NCI-H446 (cell line): ENCODE data around the gene CILP.
"Not testable (repeated sequence)": the region's sequence is repeated elsewhere in the genome, so short reads cannot be mapped to it uniquely, and the experiment has no call there.

ENCODE experiments used
- DNase-seq, 2 experiments: peaks; one replicate each; lab custom pipeline; 2025; lab: John Stamatoyannopoulos, UW

Gene CILP

GRCh38 chr15:65195548-65195923 is 15.7 kb downstream of the CILP start:
- no peak for DNase-seq

GRCh38 chr15:65194826-65195547 is 16.3 kb downstream of the CILP start:
- peak in 1 of 2 experiments; percentile 2 for DNase-seq

GRCh38 chr15:65192016-65192415 is 19.3 kb downstream of the CILP start:
- peak in 1 of 2 experiments; percentile 2 for DNase-seq

- peak; percentile 22 to 58 for DNase-seq
These were observed 22.1 kb downstream of the CILP start for GRCh38 chr15:65189102-65189740.

GRCh38 chr15:65188472-65188871 is 22.8 kb downstream of the CILP start:
- not testable (repeated sequence) for DNase-seq

GRCh38 chr15:65184868-65185717 is 26.2 kb downstream of the CILP start, which contains the start of gene CLPX:
TSS of gene CLPX (minus strand) at chr15:65185342. CDS start at chr15:65185153, 189 bp downstream.
- DNase-seq = peak; percentile 78 to 87

- peak in 1 of 2 experiments; percentile 26 for DNase-seq
These were observed 26.9 kb downstream of the CILP start for GRCh38 chr15:65184305-65184867.

- no peak for DNase-seq
These were observed 27.5 kb downstream of the CILP start for GRCh38 chr15:65183865-65184159.

- no peak for DNase-seq
These were observed 28.7 kb downstream of the CILP start for GRCh38 chr15:65182538-65182937.

- not testable (repeated sequence) for DNase-seq
These were observed 29.5 kb downstream of the CILP start for GRCh38 chr15:65181582-65182353.

GRCh38 chr15:65180167-65180566 is 31.1 kb downstream of the CILP start:
- DNase-seq = no peak

- no peak for DNase-seq
These were observed 33.4 kb downstream of the CILP start for GRCh38 chr15:65177901-65178300.

- DNase-seq = no peak
These were observed 35.2 kb downstream of the CILP start for GRCh38 chr15:65176056-65176455.

GRCh38 chr15:65175511-65175910 is 35.8 kb downstream of the CILP start:
- no peak for DNase-seq

- no peak for DNase-seq
These were observed 36.8 kb downstream of the CILP start for GRCh38 chr15:65174509-65174908.

GRCh38 chr15:65172531-65172930 is 38.7 kb downstream of the CILP start:
- no peak for DNase-seq

GRCh38 chr15:65171428-65171827 is 39.8 kb downstream of the CILP start:
- DNase-seq = no peak

GRCh38 chr15:65165875-65166274 is 45.4 kb downstream of the CILP start:
- no peak for DNase-seq

GRCh38 chr15:65164139-65164538 is 47.1 kb downstream of the CILP start:
- DNase-seq = no peak

- DNase-seq = no peak
These were observed 48.2 kb downstream of the CILP start for GRCh38 chr15:65163041-65163440.

GRCh38 chr15:65156692-65157091 is 54.6 kb downstream of the CILP start:
- DNase-seq = no peak

- DNase-seq = no peak
These were observed 56.6 kb downstream of the CILP start for GRCh38 chr15:65154720-65155119.
